ENCODE data around the gene HOXB2. TPM values are rescaled to one million over a fixed set of nuclear protein-coding genes. Genes with fewer than 3 reads are reported as not detected.

Gene HOXB2
- total and polyA plus RNA-seq, 2 donors (not counting 1 experiment from before 2014, with no cell fraction given) = 6.1 to 9.2 TPM

- peaks cover 0 to 6% (median 0%) of the 10 kb centered on the region in 3 donors for H3K9me3 ChIP-seq (ENCODE audit: control extremely low read depth in 1 of 3, control insufficient read depth in 2 of 3, insufficient read depth in 1 of 3, low read length in 2 of 3)
- peaks cover 5 to 8% of the 10 kb centered on the region in 2 donors for H3K4me1 ChIP-seq (ENCODE audit: control insufficient read depth in 2 of 2, insufficient read depth in 2 of 2, low read length in 2 of 2)
- POLR2A ChIA-PET = no interaction called here
- Mint-ChIP-seq H3K4me1 (peaks cover 9% of the 10 kb centered on the region), H3K27ac (no peak overlapping the region), H3K4me3 (no peak overlapping the region), H3K27me3 (peaks cover 20% of the 10 kb centered on the region), H3K9me3 (ENCODE audit: insufficient read depth) (no peaks in the 10 kb centered on the region)
- WGBS (ENCODE audit: insufficient coverage) = 100% methylated on average over 1 of the region's 2 CpGs
- DNase-seq = no peak
- TF ChIP-seq EZH2 (IDR thresholded peaks at IDR 0.05; ENCODE audit: borderline replicate concordance, insufficient read depth, low read depth, low read length, poor library complexity, severe bottlenecking) (no peak), CTCF (IDR thresholded peaks at IDR 0.05) (no peak)
- peaks cover 0 to 69% (median 25%) of the 10 kb centered on the region in 4 experiments for H3K27me3 ChIP-seq (replicated peaks in 1 of 4; ENCODE audit: control extremely low read depth in 1 of 4, control insufficient read depth in 3 of 4, insufficient read depth in 4 of 4, low read length in 3 of 4)
- H3K4me2 ChIP-seq (replicated peaks; ENCODE audit: low read depth, low read length, poor library complexity, severe bottlenecking) = no peak overlapping the region
- H3K79me2 ChIP-seq (ENCODE audit: control insufficient read depth, insufficient read depth, low read length) = no peaks in the 10 kb centered on the region
- no peaks in the 10 kb centered on the region for H4K20me1 ChIP-seq (ENCODE audit: control insufficient read depth, insufficient read depth, low read length, poor library complexity, severe bottlenecking)
- no peak overlapping the region for H2AFZ ChIP-seq (ENCODE audit: insufficient read depth, low read depth, low read length, poor library complexity, severe bottlenecking)
- CTCF ChIA-PET = interaction anchor here (1.3 kb wide), 1 partner anchor 216 kb away, joined by 3 read pairs; no protein-coding TSS in a partner anchor
- no peak for ATAC-seq (ENCODE audit: low read depth)
- H3K9ac ChIP-seq (ENCODE audit: low read length) = no peak overlapping the region
- intact Hi-C loops (cut with micrococcal nuclease) = no loop called here
- no peak overlapping the region for H3K4me3 ChIP-seq (ENCODE audit: control extremely low read depth in 1 of 5, extremely low read depth in 1 of 5, insufficient read depth in 1 of 5, low read depth in 2 of 5, low read length in 4 of 5)
- no peak overlapping the region for H3K27ac ChIP-seq (ENCODE audit: low read length in 2 of 2)
- no peaks in the 10 kb centered on the region for H3K36me3 ChIP-seq (replicated peaks in 1 of 2; ENCODE audit: control extremely low read depth in 1 of 2, control insufficient read depth in 1 of 2, extremely low read depth in 1 of 2, insufficient read depth in 2 of 2, low read length in 1 of 2)
Observed at GRCh38 chr17:48567646-48568354, 22.9 kb upstream of the HOXB2 start.

- no peak overlapping the region for H3K4me3 ChIP-seq (ENCODE audit: control extremely low read depth in 1 of 5, extremely low read depth in 1 of 5, insufficient read depth in 1 of 5, low read depth in 2 of 5, low read length in 4 of 5)
- ChIA-PET CTCF (no interaction called here), POLR2A (no interaction called here)
Observed at GRCh38 chr17:48567209-48567608, 22.3 kb upstream of the HOXB2 start.

More at GRCh38 chr17:48567209-48567608, 22.3 kb upstream of the HOXB2 start:
- TF ChIP-seq EZH2 (IDR thresholded peaks at IDR 0.05; ENCODE audit: borderline replicate concordance, insufficient read depth, low read depth, low read length, poor library complexity, severe bottlenecking) (no peak), CTCF (IDR thresholded peaks at IDR 0.05) (no peak)
- Histone ChIP-seq H3K9ac (ENCODE audit: low read length) (no peak overlapping the region), H3K79me2 (ENCODE audit: control insufficient read depth, insufficient read depth, low read length) (no peaks in the 10 kb centered on the region), H4K20me1 (ENCODE audit: control insufficient read depth, insufficient read depth, low read length, poor library complexity, severe bottlenecking) (no peaks in the 10 kb centered on the region), H2AFZ (ENCODE audit: insufficient read depth, low read depth, low read length, poor library complexity, severe bottlenecking) (no peak overlapping the region), H3K36me3 (replicated peaks in 1 of 2; ENCODE audit: control extremely low read depth in 1 of 2, control insufficient read depth in 1 of 2, extremely low read depth in 1 of 2, insufficient read depth in 2 of 2, low read length in 1 of 2) (no peaks in the 10 kb centered on the region), H3K9me3 (ENCODE audit: control extremely low read depth in 1 of 3, control insufficient read depth in 2 of 3, insufficient read depth in 1 of 3, low read length in 2 of 3) (peaks cover 0 to 6% (median 0%) of the 10 kb centered on the region in 3 donors), H3K4me2 (replicated peaks; ENCODE audit: low read depth, low read length, poor library complexity, severe bottlenecking) (no peak overlapping the region), H3K27me3 (replicated peaks in 1 of 4; ENCODE audit: control extremely low read depth in 1 of 4, control insufficient read depth in 3 of 4, insufficient read depth in 4 of 4, low read length in 3 of 4) (peaks cover 0 to 71% (median 26%) of the 10 kb centered on the region in 4 experiments), H3K4me1 (ENCODE audit: control insufficient read depth in 2 of 2, insufficient read depth in 2 of 2, low read length in 2 of 2) (peaks cover 5 to 8% of the 10 kb centered on the region in 2 donors), H3K27ac (ENCODE audit: low read length in 2 of 2) (no peak overlapping the region)
- H3K4me1 Mint-ChIP-seq = peaks cover 9% of the 10 kb centered on the region
- intact Hi-C loops (cut with micrococcal nuclease) = no loop called here
- WGBS (ENCODE audit: insufficient coverage) = 82% methylated on average over 6 of the region's 6 CpGs
- H3K4me3 Mint-ChIP-seq = no peak overlapping the region
- no peak for DNase-seq
- no peak overlapping the region for H3K27ac Mint-ChIP-seq
- peaks cover 20% of the 10 kb centered on the region for H3K27me3 Mint-ChIP-seq
- ATAC-seq (ENCODE audit: low read depth) = no peak
- no peaks in the 10 kb centered on the region for H3K9me3 Mint-ChIP-seq (ENCODE audit: insufficient read depth)
